Measurements from ENCODE around the gene PTPRE.

DNA sequence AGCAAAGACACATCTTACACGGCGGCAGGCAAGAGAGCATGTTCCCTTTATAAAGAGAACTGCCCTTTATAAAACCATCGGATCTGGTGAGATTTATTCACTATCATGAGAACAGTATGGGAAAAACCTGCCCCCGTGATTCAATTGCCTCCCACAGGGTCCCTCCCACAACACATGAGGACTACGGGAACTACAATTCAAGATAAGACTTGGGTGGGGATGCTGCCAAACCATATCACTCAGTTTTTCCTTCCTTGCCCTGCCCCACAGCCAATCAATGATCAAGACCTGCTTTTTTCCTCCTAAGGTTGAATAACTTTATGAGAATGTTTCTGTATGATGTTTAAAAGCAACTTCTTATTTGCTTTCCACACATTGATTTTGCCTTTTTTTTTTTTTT, 3.1 kb upstream of the PTPRE start:
- TF ChIP-seq YY1 (IDR thresholded peaks at IDR 0.05; ENCODE audit: insufficient read depth, insufficient read length), result no peak
- TF ChIP-seq ZNF274 (IDR thresholded peaks at IDR 0.05; ENCODE audit: low read depth, low read length), result no peak
- no peak for TF ChIP-seq SUZ12 (IDR thresholded peaks at IDR 0.05; ENCODE audit: extremely low read depth, insufficient read depth, insufficient read length)
